Keratinocyte (primary cell): ENCODE data around the gene CDC14A. TPM values are rescaled to one million over a fixed set of nuclear protein-coding genes. Genes with fewer than 3 reads are reported as not detected.

Experiments used
- DNase-seq: peaks from one replicate; pipeline ENCODE4 v3.0.0-alpha.2; 2011; ENCODE audit warnings: low read depth, missing footprints, low spot score
- FAIRE-seq: peaks from 2 replicates; lab custom pipeline; 2011; peaks lifted over from hg19 to GRCh38; lab: Jason Lieb, UNC
- H2AFZ ChIP-seq: 2 replicates; pipeline ENCODE4 v1.6.0; 2012; ENCODE audit warnings: low read length, control low read depth, inconsistent platforms; ENCODE audit not compliant: control insufficient read depth
- H3K27ac ChIP-seq: 2 replicates; pipeline ENCODE4 v1.5.1; 2011; ENCODE audit warnings: low read length; ENCODE audit not compliant: control insufficient read depth, insufficient read depth
- H3K27me3 ChIP-seq: 3 replicates; pipeline ENCODE4 v1.6.0; 2011; ENCODE audit warnings: low read length; ENCODE audit not compliant: control insufficient read depth, insufficient read depth; ENCODE audit errors: extremely low read depth
- H3K36me3 ChIP-seq, 2 experiments: 2 replicates in 1 of 2; 3 replicates in 1 of 2; pipeline ENCODE4 v1.5.1; 2011; ENCODE audit warnings: low read length in 2 of 2, mild to moderate bottlenecking in 1 of 2; ENCODE audit not compliant: control insufficient read depth in 2 of 2, insufficient read depth in 2 of 2; ENCODE audit errors: extremely low read depth in 1 of 2
- H3K4me1 ChIP-seq: 3 replicates; pipeline ENCODE4 v1.5.1; 2011; ENCODE audit warnings: low read length; ENCODE audit not compliant: control insufficient read depth, insufficient read depth; ENCODE audit errors: extremely low read depth
- H3K4me2 ChIP-seq: 3 replicates; pipeline ENCODE4 v1.6.0; 2011; ENCODE audit warnings: low read depth, low read length; ENCODE audit not compliant: control insufficient read depth, insufficient read depth; ENCODE audit errors: extremely low read depth
- H3K4me3 ChIP-seq, 3 experiments: fragments of 200-600 bp in 1 of 3; sonication (generic) in 1 of 3; 2 replicates in 2 of 3; 3 replicates in 1 of 3; pipeline ENCODE4 v1.5.1; 2011 to 2016; ENCODE audit warnings: low read length in 3 of 3, mild to moderate bottlenecking in 3 of 3, control low read depth in 2 of 3, inconsistent platforms in 1 of 3, low read depth in 1 of 3, mixed read lengths in 1 of 3, mixed run types in 1 of 3, moderate library complexity in 1 of 3; ENCODE audit not compliant: control insufficient read depth in 2 of 3, insufficient read depth in 2 of 3; ENCODE audit errors: extremely low read depth in 1 of 3
- H3K79me2 ChIP-seq: 2 replicates; pipeline ENCODE4 v1.6.0; 2012; ENCODE audit warnings: low read length; ENCODE audit not compliant: control insufficient read depth, insufficient read depth
- H3K9ac ChIP-seq: 3 replicates; pipeline ENCODE4 v1.6.0; 2011; ENCODE audit warnings: low read length; ENCODE audit not compliant: control insufficient read depth, insufficient read depth; ENCODE audit errors: extremely low read depth
- H3K9me1 ChIP-seq: 3 replicates; pipeline ENCODE4 v1.6.0; 2011; ENCODE audit warnings: low read length; ENCODE audit not compliant: control insufficient read depth, insufficient read depth; ENCODE audit errors: extremely low read depth
- H3K9me3 ChIP-seq: 2 replicates; pipeline ENCODE4 v1.5.1; 2012; ENCODE audit warnings: low read depth, low read length; ENCODE audit not compliant: control insufficient read depth
- H4K20me1 ChIP-seq: 3 replicates; pipeline ENCODE4 v1.6.0; 2011; ENCODE audit warnings: low read length; ENCODE audit not compliant: control insufficient read depth, insufficient read depth; ENCODE audit errors: extremely low read depth
- EZH2 ChIP-seq: IDR thresholded peaks from one replicate; pipeline ENCODE4 v1.6.1; 2012; ENCODE audit warnings: inconsistent platforms, mild to moderate bottlenecking, low read length, moderate library complexity
- dilution Hi-C: fragments of 300-500 bp; cut with MboI; formaldehyde crosslinking; loops from one replicate; pipeline ENCODE4 v1.7.0; 2020; ENCODE audit warnings: low sequenced_read_pairs; ENCODE audit not compliant: extremely low pct_ligation_motif_present
- polyA plus RNA-seq, 5 experiments: library from polyadenylated mRNA; depleted of rRNA in 3 of 5; stranded (reverse) in 3 of 5; stranded (forward) in 1 of 5; unstranded in 1 of 5; fragments of >200 nt; gene quantifications; 1 replicate in 1 of 5; 2 replicates in 3 of 5; 3 replicates in 1 of 5; pipeline versions ENCODE4 v1.2.1 to v1.2.3, GENCODE V29; 2011 to 2012; ENCODE audit warnings: missing spikeins in 2 of 5, low read depth in 1 of 5, low replicate concordance in 1 of 5
- TF ChIP-seq, protein P1 (sequence below), 3 experiments: IDR thresholded peaks in 1 of 3; conservative IDR thresholded peaks in 1 of 3; optimal IDR thresholded peaks in 1 of 3; 2 replicates in 2 of 3; 3 replicates in 1 of 3; pipeline versions ENCODE3 to v1.5.1; 2011; ENCODE audit warnings: low read length in 3 of 3, mild to moderate bottlenecking in 3 of 3, moderate library complexity in 2 of 3, control low read depth in 1 of 3, inconsistent platforms in 1 of 3; ENCODE audit not compliant: insufficient read depth in 2 of 3; ENCODE audit errors: extremely low read depth in 1 of 3

The CDC14A gene
- polyA plus RNA-seq, 1 donor (not counting 4 experiments of a cell fraction or from before 2014, with no cell fraction given): 2.2 TPM

DNA sequence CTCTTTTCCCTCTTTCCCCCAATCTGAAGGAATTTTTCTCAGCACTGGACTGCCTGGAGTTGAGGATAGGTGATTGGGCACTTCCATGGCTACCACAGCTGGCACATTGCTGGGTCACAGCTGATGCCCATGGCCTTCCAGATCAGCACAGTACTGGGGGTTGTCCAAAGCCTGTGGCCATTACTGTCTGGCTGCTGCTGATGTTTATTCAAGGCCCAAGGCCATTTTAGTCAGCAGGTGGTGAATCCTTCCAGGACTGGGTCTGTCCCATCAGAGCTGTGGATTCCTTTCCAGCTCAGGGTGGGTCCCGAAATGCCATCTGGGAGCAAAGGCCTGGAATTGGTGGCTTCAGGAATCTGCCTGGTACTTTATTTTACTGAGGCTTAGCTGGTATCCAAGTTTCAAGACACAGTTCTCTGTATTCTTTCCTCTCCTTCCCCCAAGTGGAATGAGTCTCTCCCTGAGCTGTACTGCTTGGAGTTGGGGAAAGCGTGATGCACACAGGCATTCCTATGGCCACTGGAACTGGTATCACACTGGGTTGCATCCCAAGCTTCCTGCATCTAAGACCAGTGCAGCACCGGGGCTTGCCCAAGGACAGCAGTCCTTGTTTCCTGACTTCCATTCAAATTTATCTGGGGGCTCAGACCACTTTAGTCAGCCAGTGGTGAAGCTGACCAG, 204.8 kb downstream of the CDC14A start:
- no peaks in the 10 kb centered on the region for H3K9me3 ChIP-seq
- no peak overlapping the region for H3K4me2 ChIP-seq
- no peak overlapping the region for H3K4me3 ChIP-seq
- dilution Hi-C loops: no loop called here
- H3K79me2 ChIP-seq: no peaks in the 10 kb centered on the region
- H3K27me3 ChIP-seq: no peaks in the 10 kb centered on the region
- no peaks in the 10 kb centered on the region for H3K36me3 ChIP-seq
- H3K9ac ChIP-seq: no peak overlapping the region
- H4K20me1 ChIP-seq: no peaks in the 10 kb centered on the region
- no peak for FAIRE-seq
- TF ChIP-seq, protein P1, sequence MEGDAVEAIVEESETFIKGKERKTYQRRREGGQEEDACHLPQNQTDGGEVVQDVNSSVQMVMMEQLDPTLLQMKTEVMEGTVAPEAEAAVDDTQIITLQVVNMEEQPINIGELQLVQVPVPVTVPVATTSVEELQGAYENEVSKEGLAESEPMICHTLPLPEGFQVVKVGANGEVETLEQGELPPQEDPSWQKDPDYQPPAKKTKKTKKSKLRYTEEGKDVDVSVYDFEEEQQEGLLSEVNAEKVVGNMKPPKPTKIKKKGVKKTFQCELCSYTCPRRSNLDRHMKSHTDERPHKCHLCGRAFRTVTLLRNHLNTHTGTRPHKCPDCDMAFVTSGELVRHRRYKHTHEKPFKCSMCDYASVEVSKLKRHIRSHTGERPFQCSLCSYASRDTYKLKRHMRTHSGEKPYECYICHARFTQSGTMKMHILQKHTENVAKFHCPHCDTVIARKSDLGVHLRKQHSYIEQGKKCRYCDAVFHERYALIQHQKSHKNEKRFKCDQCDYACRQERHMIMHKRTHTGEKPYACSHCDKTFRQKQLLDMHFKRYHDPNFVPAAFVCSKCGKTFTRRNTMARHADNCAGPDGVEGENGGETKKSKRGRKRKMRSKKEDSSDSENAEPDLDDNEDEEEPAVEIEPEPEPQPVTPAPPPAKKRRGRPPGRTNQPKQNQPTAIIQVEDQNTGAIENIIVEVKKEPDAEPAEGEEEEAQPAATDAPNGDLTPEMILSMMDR (optimal IDR thresholded peaks at IDR 0.05 in 1 of 3, IDR thresholded peaks at IDR 0.05 in 1 of 3, conservative IDR thresholded peaks at IDR 0.05 in 1 of 3; ENCODE audit: extremely low read depth in 1 of 3, insufficient read depth in 2 of 3, low read length in 3 of 3): no peak
- TF ChIP-seq EZH2: no peak
- no peak overlapping the region for H2AFZ ChIP-seq
- no peaks in the 10 kb centered on the region for H3K9me1 ChIP-seq
- H3K4me1 ChIP-seq: no peaks in the 10 kb centered on the region
- H3K27ac ChIP-seq: no peak overlapping the region
- no peak for DNase-seq

DNA sequence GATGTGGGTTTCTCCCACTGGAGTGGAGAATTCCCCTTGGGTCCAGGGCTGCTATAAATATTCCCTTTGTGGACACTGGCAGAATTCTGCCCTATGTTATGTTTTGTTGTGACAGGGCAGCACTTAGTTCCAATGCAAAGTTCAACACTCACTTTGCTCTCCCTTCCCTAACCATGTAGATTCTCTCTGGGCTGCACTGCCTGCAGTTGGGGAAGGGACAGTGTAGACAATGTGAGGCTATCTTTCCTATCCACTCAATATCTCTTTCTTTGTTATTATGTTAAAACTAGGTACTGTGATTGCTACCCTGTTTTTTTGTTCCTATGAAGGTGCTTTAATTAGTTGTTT, 205.3 kb downstream of the CDC14A start:
- TF ChIP-seq EZH2: no peak
- TF ChIP-seq, protein P1 (optimal IDR thresholded peaks at IDR 0.05 in 1 of 3, IDR thresholded peaks at IDR 0.05 in 1 of 3, conservative IDR thresholded peaks at IDR 0.05 in 1 of 3; ENCODE audit: extremely low read depth in 1 of 3, insufficient read depth in 2 of 3, low read length in 3 of 3): no peak
- Histone ChIP-seq H3K79me2 (no peaks in the 10 kb centered on the region), H3K9me1 (no peaks in the 10 kb centered on the region), H3K27ac (no peak overlapping the region), H4K20me1 (no peaks in the 10 kb centered on the region), H3K4me2 (no peak overlapping the region), H3K4me1 (no peaks in the 10 kb centered on the region), H3K27me3 (no peaks in the 10 kb centered on the region), H3K9me3 (no peaks in the 10 kb centered on the region), H2AFZ (no peak overlapping the region), H3K36me3 (no peaks in the 10 kb centered on the region), H3K4me3 (no peak overlapping the region), H3K9ac (no peak overlapping the region)
- dilution Hi-C loops: no loop called here
- FAIRE-seq (no peak), DNase-seq (no peak)
